GM21529 (cell line): ENCODE measurements around the gene SNRPA.
"Not testable (repeated sequence)": the region's sequence is repeated elsewhere in the genome, so short reads cannot be mapped to it uniquely, and the experiment has no call there.

Source experiments
- ATAC-seq: cut with Tn5 transposase; IDR thresholded peaks from one replicate; pipeline ENCODE4 v1.9.1; 2021; ENCODE audit not compliant: unreplicated experiment

Gene SNRPA

GRCh38 chr19:40744554-40745401 lies 6.2 kb upstream of the SNRPA start:
- ATAC-seq, result no peak

GRCh38 chr19:40745402-40745780 lies 5.6 kb upstream of the SNRPA start:
- ATAC-seq, result no peak

- ATAC-seq, result no peak
These were observed 3.5 kb upstream of the SNRPA start for GRCh38 chr19:40747536-40747935.

- peak; percentile 76 for ATAC-seq
These were observed 737 bp upstream of the SNRPA start, which contains the start of gene ACTMAP for GRCh38 chr19:40750058-40750873. Gene ACTMAP, minus strand, starts transcription at chr19:40750477. Its CDS starts 674 bp downstream, at chr19:40749803.

GRCh38 chr19:40752257-40752781 lies 1.3 kb downstream of the SNRPA start:
- no peak for ATAC-seq

GRCh38 chr19:40754611-40755247 lies 3.7 kb downstream of the SNRPA start:
- ATAC-seq, result no peak

- no peak for ATAC-seq
These were observed 4.2 kb downstream of the SNRPA start for GRCh38 chr19:40755248-40755624.

GRCh38 chr19:40755791-40756190 lies 4.8 kb downstream of the SNRPA start:
- no peak for ATAC-seq

- no peak for ATAC-seq
These were observed 5.6 kb downstream of the SNRPA start for GRCh38 chr19:40756502-40757110.

- no peak for ATAC-seq
These were observed 7.5 kb downstream of the SNRPA start for GRCh38 chr19:40758491-40758890.

- ATAC-seq, result no peak
These were observed 8.3 kb downstream of the SNRPA start for GRCh38 chr19:40759352-40759751.

- ATAC-seq, result no peak
These were observed 11.9 kb downstream of the SNRPA start for GRCh38 chr19:40762754-40763470.

- ATAC-seq, result no peak
These were observed 12.5 kb downstream of the SNRPA start for GRCh38 chr19:40763526-40763925.

GRCh38 chr19:40763963-40764362 lies 13.0 kb downstream of the SNRPA start:
- no peak for ATAC-seq

- not testable (repeated sequence) for ATAC-seq
These were observed 15.4 kb downstream of the SNRPA start for GRCh38 chr19:40766385-40766784.

- ATAC-seq, result no peak
These were observed 17.9 kb downstream of the SNRPA start for GRCh38 chr19:40768869-40769268.

GRCh38 chr19:40771101-40771862 lies 20.3 kb downstream of the SNRPA start:
- ATAC-seq, result not testable (repeated sequence)

- no peak for ATAC-seq
These were observed 24.1 kb downstream of the SNRPA start, which contains the start of gene MIA for GRCh38 chr19:40774916-40775631. Gene MIA, plus strand, starts transcription at chr19:40775521. Its CDS starts 22 bp downstream, at chr19:40775543.

GRCh38 chr19:40775632-40776022 lies 24.6 kb downstream of the SNRPA start:
- no peak for ATAC-seq
